ENCODE results near the gene PLEKHG1.
A peak's percentile ranks its signal among the peaks of the same experiment; 100 is the strongest.

PLEKHG1 gene

GRCh38 chr6:150590446-150590845 is 9.2 kb upstream of the PLEKHG1 start:
- DNase-seq: no peak

GRCh38 chr6:150592377-150592995 is 7.2 kb upstream of the PLEKHG1 start:
- no peak for DNase-seq

- no peak for DNase-seq
Measured at GRCh38 chr6:150593119-150593518, 6.6 kb upstream of the PLEKHG1 start.

- no peak for DNase-seq
Measured at GRCh38 chr6:150596439-150596838, 3.2 kb upstream of the PLEKHG1 start.

- DNase-seq: no peak
Measured at GRCh38 chr6:150598401-150598800, 1.3 kb upstream of the PLEKHG1 start.

- no peak for DNase-seq
Measured at GRCh38 chr6:150598858-150599198, 857 bp upstream of the PLEKHG1 start.

- DNase-seq: peak in 1 of 6 experiments; percentile 21
Measured at GRCh38 chr6:150600010-150600300, 270 bp downstream of the PLEKHG1 start.

- peak in 4 of 6 experiments; percentile 5 to 62 (median 23) for DNase-seq
Measured at GRCh38 chr6:150600301-150601017, 774 bp downstream of the PLEKHG1 start.

- no peak for DNase-seq
Measured at GRCh38 chr6:150601439-150601838, 1.8 kb downstream of the PLEKHG1 start.

GRCh38 chr6:150603176-150603575 is 3.5 kb downstream of the PLEKHG1 start:
- DNase-seq: no peak

- no peak for DNase-seq
Measured at GRCh38 chr6:150604467-150604866, 4.8 kb downstream of the PLEKHG1 start.

- DNase-seq: no peak
Measured at GRCh38 chr6:150605333-150605732, 5.6 kb downstream of the PLEKHG1 start.

GRCh38 chr6:150606168-150606591 is 6.5 kb downstream of the PLEKHG1 start:
- DNase-seq: no peak

- no peak for DNase-seq
Measured at GRCh38 chr6:150606647-150607328, 7.1 kb downstream of the PLEKHG1 start.

GRCh38 chr6:150607329-150607650 is 7.6 kb downstream of the PLEKHG1 start:
- DNase-seq: no peak

- no peak for DNase-seq
Measured at GRCh38 chr6:150610584-150610983, 10.9 kb downstream of the PLEKHG1 start.

GRCh38 chr6:150613269-150613668 is 13.6 kb downstream of the PLEKHG1 start:
- no peak for DNase-seq

- DNase-seq: no peak
Measured at GRCh38 chr6:150615967-150616366, 16.3 kb downstream of the PLEKHG1 start.

GRCh38 chr6:150616586-150616985 is 16.9 kb downstream of the PLEKHG1 start:
- no peak for DNase-seq

GRCh38 chr6:150617062-150617461 is 17.4 kb downstream of the PLEKHG1 start:
- DNase-seq: no peak

GRCh38 chr6:150617496-150618460 is 18.1 kb downstream of the PLEKHG1 start:
- DNase-seq: no peak

- no peak for DNase-seq
Measured at GRCh38 chr6:150619275-150619674, 19.6 kb downstream of the PLEKHG1 start.

- no peak for DNase-seq
Measured at GRCh38 chr6:150620244-150620643, 20.6 kb downstream of the PLEKHG1 start.
